ENCODE data around the gene SPOCK3. TPM values are rescaled to one million over a fixed set of nuclear protein-coding genes. Genes with fewer than 3 reads are reported as not detected.

The SPOCK3 gene
- total and polyA plus RNA-seq, 2 of the 13 experiments (the other 11 are each of a cell fraction or from before 2014, with no cell fraction given) = not detected

- H3K4me1 ChIP-seq (ENCODE audit: insufficient read depth, low read length) = no peaks in the 10 kb centered on the region
- H3K9ac ChIP-seq (ENCODE audit: insufficient read depth, low read depth, low read length) = no peak overlapping the region
- H3K4me2 ChIP-seq (ENCODE audit: low read depth, low read length) = no peak overlapping the region
- no peak for ATAC-seq
- 0% methylated on average over 3 of the region's 3 CpGs for WGBS (ENCODE audit: low lambda C conversion rate)
- in situ Hi-C loops (cut with HindIII; ENCODE audit: extremely low pct_ligation_motif_present, low pct_unique_long_range_greater_than_20kb) = no loop called here
- CTCF ChIA-PET (ENCODE audit: low intra/inter-chr PET ratio, low total read pairs) = no interaction called here
- no peak overlapping the region for H2AFZ ChIP-seq (ENCODE audit: low read length)
- H3K27me3 ChIP-seq (ENCODE audit: control insufficient read depth in 1 of 2, insufficient read depth in 2 of 2, low read length in 2 of 2) = no peaks in the 10 kb centered on the region
- H3K36me3 ChIP-seq (replicated peaks in 1 of 2; ENCODE audit: control insufficient read depth in 1 of 2, insufficient read depth in 2 of 2, low read length in 2 of 2) = no peaks in the 10 kb centered on the region
- TF ChIP-seq ZNF274 (CRISPR knock-in tag; IDR thresholded peaks at IDR 0.05) = no peak
- no peak for TF ChIP-seq ETV6 (CRISPR knock-in tag; conservative IDR thresholded peaks at IDR 0.05)
- no peak for TF ChIP-seq ZNF329 (CRISPR knock-in tag; IDR thresholded peaks at IDR 0.05; ENCODE audit: low read depth)
- TF ChIP-seq ZNF136 (CRISPR knock-in tag; IDR thresholded peaks at IDR 0.05; ENCODE audit: low read depth) = no peak
- TF ChIP-seq CSRNP1 (CRISPR knock-in tag; IDR thresholded peaks at IDR 0.05) = no peak
- no peak for TF ChIP-seq ZNF576 (CRISPR knock-in tag; IDR thresholded peaks at IDR 0.05)
- no peak for TF ChIP-seq YY1 (IDR thresholded peaks at IDR 0.05; ENCODE audit: insufficient read depth, insufficient replicate concordance, low read depth, low read length)
- no peak for TF ChIP-seq ZFX (CRISPR knock-in tag; IDR thresholded peaks at IDR 0.05; ENCODE audit: low read depth)
- TF ChIP-seq ZNF281 (CRISPR knock-in tag; IDR thresholded peaks at IDR 0.05; ENCODE audit: borderline replicate concordance) = no peak
- TF ChIP-seq TFE3 (CRISPR knock-in tag; IDR thresholded peaks at IDR 0.05) = no peak
- TF ChIP-seq ZNF484 (CRISPR knock-in tag; IDR thresholded peaks at IDR 0.05; ENCODE audit: borderline replicate concordance, low read depth) = no peak
- TF ChIP-seq ZSCAN31 (CRISPR knock-in tag; IDR thresholded peaks at IDR 0.05; ENCODE audit: low read depth) = no peak
- TF ChIP-seq ZNF616 (CRISPR knock-in tag; IDR thresholded peaks at IDR 0.05; ENCODE audit: low read depth) = no peak
- TF ChIP-seq HOXA7 (CRISPR knock-in tag; IDR thresholded peaks at IDR 0.05) = no peak
- no peak for TF ChIP-seq ZNF121 (CRISPR knock-in tag; IDR thresholded peaks at IDR 0.05)
- no peak for TF ChIP-seq ZNF567 (CRISPR knock-in tag; IDR thresholded peaks at IDR 0.05; ENCODE audit: borderline replicate concordance)
- POLR2A ChIA-PET = no interaction called here
- intact Hi-C loops (cut with micrococcal nuclease; ENCODE audit: unreplicated experiment) = no loop called here
- no peak overlapping the region for H3K4me3 ChIP-seq (replicated peaks in 1 of 3; ENCODE audit: insufficient read depth in 1 of 3, low read depth in 2 of 3, low read length in 3 of 3)
- no peaks in the 10 kb centered on the region for H3K9me3 ChIP-seq (ENCODE audit: low read length)
- no peaks in the 10 kb centered on the region for H3K79me2 ChIP-seq (ENCODE audit: insufficient read depth, low read length)
- no TSS peak for BruUV-seq (replicated peaks)
- H3K27ac ChIP-seq (ENCODE audit: extremely low read length, insufficient read depth, low read length) = no peak overlapping the region
- FAIRE-seq = no peak
- DNase-seq (ENCODE audit: low spot score) = no peak
- H4K20me1 ChIP-seq (ENCODE audit: insufficient read depth, low read length) = no peaks in the 10 kb centered on the region
These were observed 243.2 kb downstream of the SPOCK3 start for GRCh38 chr4:166991006-166991561.
